ENCODE data around the gene DCP1B.

Gene DCP1B

GRCh38 chr12:1934068-1934467, 70.2 kb downstream of the DCP1B start:
- no peak for DNase-seq

- no peak for DNase-seq
Observed at GRCh38 chr12:1933342-1934051, 70.8 kb downstream of the DCP1B start.

GRCh38 chr12:1932264-1932777, 71.9 kb downstream of the DCP1B start:
- peak; percentile 45 for DNase-seq

- DNase-seq: no peak
Observed at GRCh38 chr12:1931642-1932041, 72.6 kb downstream of the DCP1B start.

GRCh38 chr12:1930803-1931597, 73.3 kb downstream of the DCP1B start:
- no peak for DNase-seq

GRCh38 chr12:1929985-1930802, 74.1 kb downstream of the DCP1B start:
- no peak for DNase-seq

GRCh38 chr12:1929241-1929984, 74.8 kb downstream of the DCP1B start:
- no peak for DNase-seq

GRCh38 chr12:1928439-1929121, 75.7 kb downstream of the DCP1B start:
- no peak for DNase-seq

GRCh38 chr12:1927751-1928351, 76.4 kb downstream of the DCP1B start:
- DNase-seq: peak; percentile 35

GRCh38 chr12:1927051-1927680, 77.1 kb downstream of the DCP1B start:
- no peak for DNase-seq

GRCh38 chr12:1926251-1926657, 78.0 kb downstream of the DCP1B start:
- DNase-seq: no peak

- DNase-seq: no peak
Observed at GRCh38 chr12:1925684-1926006, 78.6 kb downstream of the DCP1B start.

- DNase-seq: no peak
Observed at GRCh38 chr12:1924996-1925683, 79.1 kb downstream of the DCP1B start.

- no peak for DNase-seq
Observed at GRCh38 chr12:1922985-1923384, 81.3 kb downstream of the DCP1B start.

GRCh38 chr12:1922075-1922709, 82.1 kb downstream of the DCP1B start:
- DNase-seq: no peak

- no peak for DNase-seq
Observed at GRCh38 chr12:1920971-1921370, 83.3 kb downstream of the DCP1B start.

GRCh38 chr12:1920436-1920835, 83.8 kb downstream of the DCP1B start:
- no peak for DNase-seq

- no peak for DNase-seq
Observed at GRCh38 chr12:1919763-1920162, 84.5 kb downstream of the DCP1B start.

GRCh38 chr12:1919284-1919683, 85.0 kb downstream of the DCP1B start:
- DNase-seq: no peak

- no peak for DNase-seq
Observed at GRCh38 chr12:1918884-1919236, 85.4 kb downstream of the DCP1B start.

All from NCI-H1092 treated with DMSO at 0.1 percent for 48 hours (cell line).